Lung (tissue), 12 donors: ENCODE data around the gene TMTC3. TPM values are rescaled to one million over a fixed set of nuclear protein-coding genes. Genes with fewer than 3 reads are reported as not detected.

Experiments
- ATAC-seq: fragments of 200-7000 bp; cut with Tn5 transposase; one replicate; pipeline ENCODE4 v1.9.1; 2020; ENCODE audit warnings: moderate number of reproducible peaks; ENCODE audit not compliant: insufficient read depth, low FRiP score
- DNase-seq, 3 donors: peaks; one replicate each; pipeline ENCODE4 v3.0.0-alpha.2; 2013 to 2017
- H3K27ac ChIP-seq, 2 donors: one replicate each; pipeline ENCODE4 v1.5.1; 2013; ENCODE audit warnings: mild to moderate bottlenecking in 2 of 2, moderate library complexity in 2 of 2, control low read depth in 1 of 2, inconsistent platforms in 1 of 2, low read depth in 1 of 2, low read length in 1 of 2
- H3K27me3 ChIP-seq, 3 donors: one replicate each; pipeline ENCODE4 v1.5.1; 2013; ENCODE audit warnings: low read length in 2 of 3; ENCODE audit not compliant: control insufficient read depth in 3 of 3, insufficient read depth in 3 of 3
- H3K36me3 ChIP-seq, 4 donors: one replicate each; pipeline ENCODE4 v1.5.1; 2013; ENCODE audit warnings: low read length in 4 of 4, mild to moderate bottlenecking in 1 of 4, moderate library complexity in 1 of 4; ENCODE audit not compliant: control insufficient read depth in 4 of 4, insufficient read depth in 4 of 4
- H3K4me1 ChIP-seq, 5 donors: one replicate each; pipeline ENCODE4 v1.5.1; 2013; ENCODE audit warnings: low read length in 5 of 5, mild to moderate bottlenecking in 2 of 5, moderate library complexity in 1 of 5; ENCODE audit not compliant: control insufficient read depth in 5 of 5, insufficient read depth in 5 of 5
- H3K4me3 ChIP-seq: one replicate; pipeline ENCODE4 v1.5.1; 2013; ENCODE audit warnings: mild to moderate bottlenecking, control low read depth, moderate library complexity
- H3K9ac ChIP-seq, 2 donors: one replicate each; pipeline ENCODE4 v1.5.1; 2013; ENCODE audit warnings: low read length in 2 of 2, control low read depth in 1 of 2; ENCODE audit not compliant: insufficient read depth in 1 of 2
- H3K9me3 ChIP-seq, 4 donors: one replicate each; pipeline ENCODE4 v1.5.1; 2013; ENCODE audit warnings: low read length in 3 of 4, mild to moderate bottlenecking in 1 of 4, moderate library complexity in 1 of 4; ENCODE audit not compliant: control insufficient read depth in 4 of 4, insufficient read depth in 3 of 4
- WGBS, 2 donors: extraction: QIAGEN DNeasy Blood & Tissue Kit; methylation state at CpG; one replicate each; pipeline ENCODE4 v1.1.7; 2013; 5-methylcytosine and 5-hydroxymethylcytosine counted together
- polyA plus RNA-seq, 2 donors: library from polyadenylated mRNA; stranded (reverse); fragments of 200-250 nt; gene quantifications; one replicate each; pipeline ENCODE4 v1.2.1, GENCODE V29; 2013
- total RNA-seq, 2 donors: library from RNA; depleted of rRNA in 1 of 2; stranded (reverse); fragments of >200 nt in 1 of 2; gene quantifications; one replicate each; pipeline ENCODE4 v1.2.1, GENCODE V29; 2014 to 2021
- TF ChIP-seq, protein P1 (sequence below): IDR thresholded peaks from 2 replicates; pipeline ENCODE4 v1.5.1; 2012; ENCODE audit warnings: mild to moderate bottlenecking; ENCODE audit errors: control extremely low read depth, extremely low read depth
- donor health status: control.
- donor health status: control.
- donor health status: Bipolar disorder and iron deficiency.
- donor health status: healthy.
- donor health status: DM: yes; HTN: yes; CAD: no.

Gene TMTC3
- total and polyA plus RNA-seq, 4 donors, result 3.4 to 36.2 (median 10.8) TPM

DNA sequence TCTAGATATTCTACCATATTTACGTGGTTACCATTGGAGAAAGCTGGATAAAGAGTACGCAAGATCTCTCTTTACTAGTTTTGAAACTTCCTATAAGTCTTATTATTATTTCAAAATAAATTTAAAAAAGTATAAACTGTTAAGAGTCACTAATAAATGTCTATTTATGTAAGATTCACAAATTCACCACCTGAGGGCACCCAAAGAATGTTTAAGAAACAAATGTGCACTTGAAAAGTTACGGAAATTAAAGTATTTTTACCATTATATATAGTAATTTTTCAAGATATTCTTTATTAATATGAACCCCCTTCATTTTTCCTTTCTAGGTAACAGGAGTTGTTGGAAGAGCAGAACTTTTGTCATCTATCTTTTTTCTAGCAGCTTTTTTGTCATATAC, 11.9 kb downstream of the TMTC3 start:
- no peak overlapping the region for H3K9ac ChIP-seq
- 86 to 90% methylated on average over 3 of the region's 3 CpGs for WGBS, 2 donors
- H3K4me3 ChIP-seq, result no peak overlapping the region
- no peaks in the 10 kb centered on the region for H3K4me1 ChIP-seq
- no peak for ATAC-seq
- TF ChIP-seq, protein P1, sequence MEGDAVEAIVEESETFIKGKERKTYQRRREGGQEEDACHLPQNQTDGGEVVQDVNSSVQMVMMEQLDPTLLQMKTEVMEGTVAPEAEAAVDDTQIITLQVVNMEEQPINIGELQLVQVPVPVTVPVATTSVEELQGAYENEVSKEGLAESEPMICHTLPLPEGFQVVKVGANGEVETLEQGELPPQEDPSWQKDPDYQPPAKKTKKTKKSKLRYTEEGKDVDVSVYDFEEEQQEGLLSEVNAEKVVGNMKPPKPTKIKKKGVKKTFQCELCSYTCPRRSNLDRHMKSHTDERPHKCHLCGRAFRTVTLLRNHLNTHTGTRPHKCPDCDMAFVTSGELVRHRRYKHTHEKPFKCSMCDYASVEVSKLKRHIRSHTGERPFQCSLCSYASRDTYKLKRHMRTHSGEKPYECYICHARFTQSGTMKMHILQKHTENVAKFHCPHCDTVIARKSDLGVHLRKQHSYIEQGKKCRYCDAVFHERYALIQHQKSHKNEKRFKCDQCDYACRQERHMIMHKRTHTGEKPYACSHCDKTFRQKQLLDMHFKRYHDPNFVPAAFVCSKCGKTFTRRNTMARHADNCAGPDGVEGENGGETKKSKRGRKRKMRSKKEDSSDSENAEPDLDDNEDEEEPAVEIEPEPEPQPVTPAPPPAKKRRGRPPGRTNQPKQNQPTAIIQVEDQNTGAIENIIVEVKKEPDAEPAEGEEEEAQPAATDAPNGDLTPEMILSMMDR, result no peak
- no peak overlapping the region for H3K27ac ChIP-seq
- H3K27me3 ChIP-seq, result no peaks in the 10 kb centered on the region
- DNase-seq, result peak in 2 of 3 donors; percentile 69 to 74
- H3K9me3 ChIP-seq, result no peaks in the 10 kb centered on the region
- H3K36me3 ChIP-seq, result peaks cover 0 to 7% (median 0%) of the 10 kb centered on the region in 4 donors

DNA sequence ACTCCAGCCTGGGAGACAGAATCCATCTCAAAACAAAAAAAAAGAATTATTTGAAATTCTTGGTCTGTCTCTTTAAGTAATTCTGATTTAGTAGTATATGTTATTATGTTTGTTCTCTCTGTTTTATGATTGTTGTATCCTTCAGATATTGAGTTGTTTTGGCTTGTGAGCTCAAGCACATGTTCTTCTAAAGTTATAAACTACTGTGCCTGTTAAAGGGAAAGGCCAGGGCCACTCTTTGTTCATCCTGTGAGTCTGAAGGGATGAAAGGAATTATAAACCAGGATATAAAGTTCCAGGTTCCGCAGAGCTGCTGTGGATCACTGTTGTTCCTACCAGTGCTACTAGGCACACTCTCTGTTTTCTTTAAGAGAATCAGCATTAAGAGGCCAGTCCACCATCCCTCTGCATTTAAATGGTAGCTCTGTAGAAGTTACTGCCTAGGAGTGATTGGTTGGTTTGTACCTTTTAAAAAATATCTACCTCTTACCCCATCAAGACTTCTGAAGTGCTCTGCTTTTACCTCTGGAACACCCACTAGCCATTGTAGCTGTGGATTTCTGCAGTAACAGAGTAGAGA, 14.1 kb downstream of the TMTC3 start:
- ATAC-seq (no peak), DNase-seq (no peak)

DNA sequence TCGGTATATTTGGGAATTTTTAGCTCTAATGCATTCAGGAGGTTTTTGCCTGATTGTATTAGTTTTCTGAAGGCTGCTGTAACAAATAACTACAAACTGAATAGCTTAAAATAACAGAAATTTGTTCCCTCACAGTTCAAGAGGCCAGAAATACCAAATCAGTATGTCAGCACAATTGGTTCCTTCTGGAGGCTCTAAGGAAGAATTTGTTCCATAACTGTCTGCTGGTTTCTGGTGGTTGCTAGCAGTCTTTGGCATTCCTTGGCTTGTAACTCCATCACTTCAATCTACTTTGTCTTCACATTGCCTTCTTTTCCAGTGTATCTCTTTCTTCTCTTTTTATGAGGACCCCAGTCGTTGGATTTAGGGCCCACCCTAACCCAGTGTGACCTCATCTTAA, 21.3 kb downstream of the TMTC3 start:
- 92 to 98% methylated on average over 2 of the region's 2 CpGs for WGBS, 2 donors
- Histone ChIP-seq H3K9me3 (no peaks in the 10 kb centered on the region), H3K4me1 (no peaks in the 10 kb centered on the region), H3K27ac (no peak overlapping the region), H3K36me3 (peaks cover 3 to 17% (median 12%) of the 10 kb centered on the region in 4 donors), H3K4me3 (no peak overlapping the region), H3K9ac (no peak overlapping the region), H3K27me3 (no peaks in the 10 kb centered on the region)
- TF ChIP-seq, protein P1, result no peak
- DNase-seq, result no peak
- ATAC-seq, result no peak

More for the DNA sequence above, 14.1 kb downstream of the TMTC3 start:
- 91 to 92% methylated on average over 1 of the region's 1 CpG for WGBS, 2 donors
- TF ChIP-seq, protein P1, result no peak
- Histone ChIP-seq H3K4me1 (no peaks in the 10 kb centered on the region), H3K9ac (no peak overlapping the region), H3K36me3 (peaks cover 0 to 5% (median 2%) of the 10 kb centered on the region in 4 donors), H3K9me3 (no peaks in the 10 kb centered on the region), H3K27ac (no peak overlapping the region), H3K4me3 (no peak overlapping the region), H3K27me3 (no peaks in the 10 kb centered on the region)

DNA sequence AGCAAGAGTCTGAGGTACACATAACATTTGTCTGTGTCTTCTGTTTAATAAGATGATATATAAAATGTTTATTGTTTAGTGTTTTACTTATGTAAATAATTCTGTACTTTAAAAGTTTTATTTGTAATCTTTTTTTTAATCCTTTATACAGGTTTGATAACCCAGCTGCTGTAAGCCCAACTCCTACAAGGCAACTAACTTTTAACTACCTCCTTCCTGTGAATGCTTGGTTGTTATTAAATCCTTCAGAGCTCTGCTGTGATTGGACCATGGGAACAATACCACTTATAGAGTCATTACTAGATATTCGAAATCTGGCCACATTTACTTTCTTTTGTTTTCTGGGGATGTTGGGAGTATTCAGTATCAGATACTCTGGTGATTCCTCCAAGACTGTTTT, 24.1 kb downstream of the TMTC3 start:
- Histone ChIP-seq H3K4me3 (no peak overlapping the region), H3K27ac (no peak overlapping the region), H3K4me1 (no peaks in the 10 kb centered on the region), H3K9ac (no peak overlapping the region), H3K27me3 (no peaks in the 10 kb centered on the region), H3K36me3 (peaks cover 3 to 23% (median 14%) of the 10 kb centered on the region in 4 donors), H3K9me3 (no peaks in the 10 kb centered on the region)
- TF ChIP-seq, protein P1, result no peak
- ATAC-seq (no peak), DNase-seq (no peak)
- WGBS, 2 donors, result 87 to 88% methylated on average over 1 of the region's 1 CpG
